ENCODE results near the gene SFMBT1.

- TF ChIP-seq POLR2AphosphoS5 (IDR thresholded peaks at IDR 0.05; ENCODE audit: borderline replicate concordance, low read depth, low read length) (no peak), EZH2 (IDR thresholded peaks at IDR 0.05) (no peak), FOXP2 (optimal IDR thresholded peaks at IDR 0.05; ENCODE audit: control extremely low read depth, extremely low read length, insufficient read depth) (no peak)
Measured at GRCh38 chr3:53011324-53011723, 34.5 kb downstream of the SFMBT1 start.
